ENCODE measurements around the gene OSER1. TPM values are rescaled to one million over a fixed set of nuclear protein-coding genes. Genes with fewer than 3 reads are reported as not detected.

Gene OSER1
- total and polyA plus RNA-seq, 2 of the 8 experiments (the other 6 are each of a cell fraction or from before 2014, with no cell fraction given) = 24.5 to 31.8 TPM

GRCh38 chr20:44174996-44175765, 35.4 kb downstream of the OSER1 start:
- 87% methylated on average over 13 of the region's 13 CpGs; no CpG with 5 or more reads in 1 of the 2 experiments for WGBS, 2 experiments (ENCODE audit: extremely low coverage in 1 of 2, insufficient coverage in 1 of 2, insufficient read length in 1 of 2, insufficient replicate concordance in 2 of 2, low coverage in 1 of 2, low lambda C conversion rate in 2 of 2, missing lambda C conversion rate in 1 of 2)

More at GRCh38 chr20:44174996-44175765, 35.4 kb downstream of the OSER1 start:
- Histone ChIP-seq H3K4me3 (ENCODE audit: extremely low read depth in 1 of 4, insufficient read depth in 2 of 4, low read depth in 3 of 4, low read length in 4 of 4) (no peak overlapping the region), H3K9me3 (ENCODE audit: insufficient read depth in 2 of 2, low read depth in 1 of 2, low read length in 1 of 2) (no peaks in the 10 kb centered on the region), H3K27me3 (replicated peaks in 1 of 4; ENCODE audit: control insufficient read depth in 3 of 4, extremely low read depth in 1 of 4, insufficient read depth in 3 of 4, low read length in 3 of 4) (no peaks in the 10 kb centered on the region), H3K4me1 (replicated peaks in 1 of 4; ENCODE audit: control insufficient read depth in 3 of 4, insufficient read depth in 4 of 4, low read length in 3 of 4) (no peaks in the 10 kb centered on the region), H2BK12ac (ENCODE audit: low read depth, low read length) (no peak overlapping the region), H2AFZ (ENCODE audit: low read length) (no peak overlapping the region), H3K4me2 (ENCODE audit: insufficient read depth in 1 of 2, low read depth in 2 of 2, low read length in 2 of 2) (no peak overlapping the region), H2BK20ac (ENCODE audit: low read length) (no peak overlapping the region), H2BK5ac (ENCODE audit: low read depth, low read length) (no peak overlapping the region), H3K27ac (ENCODE audit: low read depth, low read length) (no peak overlapping the region), H3K18ac (ENCODE audit: extremely low read depth, low read length) (no peak overlapping the region), H3K4ac (replicated peaks; ENCODE audit: insufficient read length, low read depth, low read length) (no peak overlapping the region), H3K79me2 (ENCODE audit: control insufficient read depth in 1 of 2, insufficient read depth in 2 of 2, low read length in 2 of 2) (no peaks in the 10 kb centered on the region), H3K9ac (replicated peaks in 1 of 4; ENCODE audit: extremely low read depth in 1 of 4, low read depth in 3 of 4, low read length in 3 of 4) (no peak overlapping the region), H2AK5ac (ENCODE audit: low read depth, low read length) (no peak overlapping the region), H2BK15ac (ENCODE audit: low read length) (no peak overlapping the region), H4K20me1 (replicated peaks in 1 of 2; ENCODE audit: control insufficient read depth in 1 of 2, insufficient read depth in 2 of 2, low read length in 2 of 2) (no peaks in the 10 kb centered on the region), H3K36me3 (ENCODE audit: control insufficient read depth in 2 of 4, insufficient read depth in 4 of 4, low read length in 3 of 4) (no peaks in the 10 kb centered on the region), H4K91ac (replicated peaks; ENCODE audit: insufficient read length, low read length) (no peak overlapping the region), H4K8ac (ENCODE audit: extremely low read depth, insufficient read depth, low read length) (no peak overlapping the region), H3K23ac (ENCODE audit: insufficient read length) (no peak overlapping the region), H3K56ac (replicated peaks; ENCODE audit: insufficient read length, low read depth, low read length) (no peak overlapping the region), H2BK120ac (replicated peaks; ENCODE audit: low read depth, low read length) (no peak overlapping the region), H4K5ac (ENCODE audit: insufficient read length, low read depth, low read length) (no peak overlapping the region), H3K14ac (ENCODE audit: insufficient read length) (no peak overlapping the region), H3K79me1 (ENCODE audit: low read depth, low read length) (no peaks in the 10 kb centered on the region), H3K23me2 (ENCODE audit: low read depth, low read length) (no peaks in the 10 kb centered on the region; the same call in 1 of the 2 replicates)
- FAIRE-seq (no peak), DNase-seq (ENCODE audit: low read depth in 1 of 2, low spot score in 2 of 2) (no peak)
- POLR2A ChIA-PET (ENCODE audit: partially characterized antibody) = no interaction called here
- TF ChIP-seq CBX5 (IDR thresholded peaks at IDR 0.05; ENCODE audit: low read depth, low read length) = no peak
- TF ChIP-seq EZH2 (IDR thresholded peaks at IDR 0.05; ENCODE audit: low read depth, low read length, severe bottlenecking) = no peak
- no peak for TF ChIP-seq RAD21 (IDR thresholded peaks at IDR 0.05 in 1 of 2, conservative IDR thresholded peaks at IDR 0.05 in 1 of 2; ENCODE audit: low read depth in 2 of 2, low read length in 2 of 2)
- TF ChIP-seq POLR2AphosphoS5 (IDR thresholded peaks at IDR 0.05; ENCODE audit: low read depth, low read length) = no peak
- TF ChIP-seq CTBP2 (IDR thresholded peaks at IDR 0.05; ENCODE audit: borderline replicate concordance, insufficient read depth, insufficient read length, low read length) = no peak
- CTCF ChIA-PET (ENCODE audit: partially characterized antibody) = interaction anchor here (1.0 to 1.2 kb wide), 2 partner anchors 9 to 59 kb away, joined by 3 read pairs; no protein-coding TSS in a partner anchor
